ENCODE measurements around the gene GEMIN7. TPM values are rescaled to one million over a fixed set of nuclear protein-coding genes. Genes with fewer than 3 reads are reported as not detected.

Gene GEMIN7
- polyA plus RNA-seq, 1 donor from 2014 or later, result 26.5 TPM

DNA sequence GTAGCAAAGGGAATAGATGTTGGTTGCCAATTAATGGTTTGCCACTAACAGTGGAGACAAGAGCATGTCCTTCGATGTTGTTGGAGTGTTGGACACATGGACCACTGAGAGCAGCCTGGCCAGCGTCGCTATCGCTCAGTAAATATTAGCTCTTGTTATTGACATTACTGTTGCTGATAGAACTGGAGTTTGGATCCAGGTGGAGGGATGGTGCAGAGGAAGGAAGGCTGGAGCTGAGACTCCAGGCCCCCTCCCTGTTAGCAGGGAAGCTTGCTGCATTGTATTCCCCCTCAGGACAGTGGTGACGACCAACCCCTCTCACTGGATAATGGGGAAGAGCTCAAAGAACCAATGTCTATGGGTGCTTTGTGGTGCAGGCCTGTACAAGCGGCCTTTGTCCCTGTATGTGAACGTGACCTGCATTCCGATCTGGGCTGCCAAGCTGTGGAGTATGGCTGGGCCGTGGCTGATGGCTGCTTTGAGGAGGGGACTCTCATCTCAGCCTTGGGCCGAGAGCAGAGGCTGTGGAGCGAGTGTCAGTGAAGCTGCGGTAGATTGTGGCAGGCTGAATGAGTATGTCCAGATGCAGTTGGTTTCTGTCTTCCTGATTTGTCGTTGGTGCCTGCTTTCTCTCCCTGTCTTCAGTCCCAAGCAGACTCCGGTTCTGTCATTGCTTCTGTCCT, 33.2 kb upstream of the GEMIN7 start:
- Histone ChIP-seq H3F3A (ENCODE audit: insufficient read depth, low read length, poor library complexity, severe bottlenecking) (no peaks in the 10 kb centered on the region), H3K9me3 (ENCODE audit: low read length) (no peaks in the 10 kb centered on the region), H4K20me1 (ENCODE audit: insufficient read depth) (no peaks in the 10 kb centered on the region), H3K79me2 (replicated peaks; ENCODE audit: insufficient read depth, low read length) (peaks cover 17% of the 10 kb centered on the region), H3K9me2 (ENCODE audit: insufficient read depth, low read length) (no peaks in the 10 kb centered on the region), H3K4me2 (ENCODE audit: low read length) (no peak overlapping the region), H3K4me3 (ENCODE audit: low read length) (no peak overlapping the region), H2AFZ (ENCODE audit: low read depth, low read length) (no peak overlapping the region), H3K36me3 (ENCODE audit: insufficient read depth, low read length) (no peaks in the 10 kb centered on the region), H3K9ac (ENCODE audit: low read length) (no peak overlapping the region), H3K27me3 (ENCODE audit: insufficient read depth, low read depth, low read length) (no peaks in the 10 kb centered on the region), H3K27ac (ENCODE audit: low read length) (no peak overlapping the region)
- TF ChIP-seq EZH2 (IDR thresholded peaks at IDR 0.05; ENCODE audit: borderline replicate concordance, insufficient read depth, low read length, poor library complexity, severe bottlenecking), result no peak
- TF ChIP-seq POLR2AphosphoS5 (IDR thresholded peaks at IDR 0.05), result no peak
- TF ChIP-seq RAD21 (conservative IDR thresholded peaks at IDR 0.05), result no peak

- no peaks in the 10 kb centered on the region for H3K9me3 ChIP-seq (ENCODE audit: low read length)
- no peak overlapping the region for H3K9ac ChIP-seq (ENCODE audit: low read length)
- no peak overlapping the region for H3K4me3 ChIP-seq (ENCODE audit: low read length)
- TF ChIP-seq, protein P1, sequence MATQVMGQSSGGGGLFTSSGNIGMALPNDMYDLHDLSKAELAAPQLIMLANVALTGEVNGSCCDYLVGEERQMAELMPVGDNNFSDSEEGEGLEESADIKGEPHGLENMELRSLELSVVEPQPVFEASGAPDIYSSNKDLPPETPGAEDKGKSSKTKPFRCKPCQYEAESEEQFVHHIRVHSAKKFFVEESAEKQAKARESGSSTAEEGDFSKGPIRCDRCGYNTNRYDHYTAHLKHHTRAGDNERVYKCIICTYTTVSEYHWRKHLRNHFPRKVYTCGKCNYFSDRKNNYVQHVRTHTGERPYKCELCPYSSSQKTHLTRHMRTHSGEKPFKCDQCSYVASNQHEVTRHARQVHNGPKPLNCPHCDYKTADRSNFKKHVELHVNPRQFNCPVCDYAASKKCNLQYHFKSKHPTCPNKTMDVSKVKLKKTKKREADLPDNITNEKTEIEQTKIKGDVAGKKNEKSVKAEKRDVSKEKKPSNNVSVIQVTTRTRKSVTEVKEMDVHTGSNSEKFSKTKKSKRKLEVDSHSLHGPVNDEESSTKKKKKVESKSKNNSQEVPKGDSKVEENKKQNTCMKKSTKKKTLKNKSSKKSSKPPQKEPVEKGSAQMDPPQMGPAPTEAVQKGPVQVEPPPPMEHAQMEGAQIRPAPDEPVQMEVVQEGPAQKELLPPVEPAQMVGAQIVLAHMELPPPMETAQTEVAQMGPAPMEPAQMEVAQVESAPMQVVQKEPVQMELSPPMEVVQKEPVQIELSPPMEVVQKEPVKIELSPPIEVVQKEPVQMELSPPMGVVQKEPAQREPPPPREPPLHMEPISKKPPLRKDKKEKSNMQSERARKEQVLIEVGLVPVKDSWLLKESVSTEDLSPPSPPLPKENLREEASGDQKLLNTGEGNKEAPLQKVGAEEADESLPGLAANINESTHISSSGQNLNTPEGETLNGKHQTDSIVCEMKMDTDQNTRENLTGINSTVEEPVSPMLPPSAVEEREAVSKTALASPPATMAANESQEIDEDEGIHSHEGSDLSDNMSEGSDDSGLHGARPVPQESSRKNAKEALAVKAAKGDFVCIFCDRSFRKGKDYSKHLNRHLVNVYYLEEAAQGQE (IDR thresholded peaks at IDR 0.05; ENCODE audit: borderline replicate concordance), result no peak
- TF ChIP-seq EZH2 (IDR thresholded peaks at IDR 0.05; ENCODE audit: borderline replicate concordance, insufficient read depth, low read length, poor library complexity, severe bottlenecking), result no peak
- no peak for TF ChIP-seq MXI1 (conservative IDR thresholded peaks at IDR 0.05; ENCODE audit: poor library complexity, severe bottlenecking)
- TF ChIP-seq EP300 (conservative IDR thresholded peaks at IDR 0.05; ENCODE audit: poor library complexity, severe bottlenecking), result no peak
- no peak for TF ChIP-seq CTCF (IDR thresholded peaks at IDR 0.05; ENCODE audit: poor library complexity, severe bottlenecking)
- TF ChIP-seq POLR2AphosphoS5 (IDR thresholded peaks at IDR 0.05), result no peak
- no peak for TF ChIP-seq SMC3 (conservative IDR thresholded peaks at IDR 0.05; ENCODE audit: poor library complexity)
- TF ChIP-seq TAF1 (IDR thresholded peaks at IDR 0.05; ENCODE audit: low read depth), result no peak
- TF ChIP-seq RAD21 (conservative IDR thresholded peaks at IDR 0.05), result no peak
- no peaks in the 10 kb centered on the region for H3K27me3 ChIP-seq (ENCODE audit: insufficient read depth, low read depth, low read length)
- no peak overlapping the region for H3K27ac ChIP-seq (ENCODE audit: low read length)
- H4K20me1 ChIP-seq (ENCODE audit: insufficient read depth), result no peaks in the 10 kb centered on the region
- no peak overlapping the region for H2AFZ ChIP-seq (ENCODE audit: low read depth, low read length)
- no peaks in the 10 kb centered on the region for H3K36me3 ChIP-seq (ENCODE audit: insufficient read depth, low read length)
- H3K9me2 ChIP-seq (ENCODE audit: insufficient read depth, low read length), result no peaks in the 10 kb centered on the region
- H3K4me2 ChIP-seq (ENCODE audit: low read length), result no peak overlapping the region
- peaks cover 17% of the 10 kb centered on the region for H3K79me2 ChIP-seq (replicated peaks; ENCODE audit: insufficient read depth, low read length)
- H3F3A ChIP-seq (ENCODE audit: insufficient read depth, low read length, poor library complexity, severe bottlenecking), result no peaks in the 10 kb centered on the region
Measured at GRCh38 chr19:45046355-45046754, 32.7 kb upstream of the GEMIN7 start.
